CD4-positive, alpha-beta T cell treated with Interleukin-15 for 4 hours (primary cell): ENCODE data around the gene CACFD1.

Experiments
- DNase-seq: peaks from one replicate; pipeline ENCODE4 v3.0.0-alpha.2; 2020; ENCODE audit warnings: low spot score

The CACFD1 gene

GRCh38 chr9:133483611-133484010, 23.8 kb downstream of the CACFD1 start:
- no peak for DNase-seq

- no peak for DNase-seq
Measured at GRCh38 chr9:133484671-133485437, 25.1 kb downstream of the CACFD1 start.

- DNase-seq: no peak
Measured at GRCh38 chr9:133485531-133486260, 25.9 kb downstream of the CACFD1 start.

GRCh38 chr9:133487331-133487725, 27.6 kb downstream of the CACFD1 start:
- DNase-seq: no peak

- DNase-seq: no peak
Measured at GRCh38 chr9:133488686-133489252, 29.0 kb downstream of the CACFD1 start.

GRCh38 chr9:133489253-133490190, 29.7 kb downstream of the CACFD1 start:
- DNase-seq: no peak

- DNase-seq: no peak
Measured at GRCh38 chr9:133490201-133490681, 30.5 kb downstream of the CACFD1 start.

GRCh38 chr9:133490865-133491655, 31.3 kb downstream of the CACFD1 start:
- DNase-seq: no peak

GRCh38 chr9:133491656-133491925, 31.8 kb downstream of the CACFD1 start:
- no peak for DNase-seq

- no peak for DNase-seq
Measured at GRCh38 chr9:133492061-133493021, 32.6 kb downstream of the CACFD1 start.

GRCh38 chr9:133493428-133493827, 33.6 kb downstream of the CACFD1 start:
- DNase-seq: no peak

GRCh38 chr9:133493845-133494540, 34.2 kb downstream of the CACFD1 start:
- no peak for DNase-seq

- no peak for DNase-seq
Measured at GRCh38 chr9:133494636-133495326, 35.0 kb downstream of the CACFD1 start.

GRCh38 chr9:133495327-133496293, 35.8 kb downstream of the CACFD1 start:
- no peak for DNase-seq

- DNase-seq: no peak
Measured at GRCh38 chr9:133496861-133497842, 37.4 kb downstream of the CACFD1 start.

GRCh38 chr9:133499132-133499891, 39.5 kb downstream of the CACFD1 start:
- DNase-seq: no peak
